Thyroid gland (tissue), 4 donors: Measurements from ENCODE around the gene FCGBP.

Experiments used
- POLR2A ChIP-seq, 2 donors: fragments of 450-650 bp; IDR thresholded peaks; one replicate each; pipeline ENCODE4 v1.6.1; 2017; ENCODE audit warnings: antibody characterized with exemption in 2 of 2, mild to moderate bottlenecking in 2 of 2, moderate library complexity in 1 of 2
- TF ChIP-seq, protein P1 (sequence below), 6 experiments: fragments of 200-600 bp in 3 of 6; fragments of 450-650 bp in 3 of 6; sonication (generic) in 3 of 6; IDR thresholded peaks; one replicate each; pipeline ENCODE4 v1.5.1; 2016 to 2019; ENCODE audit warnings: antibody characterized with exemption in 6 of 6, mild to moderate bottlenecking in 2 of 6, inconsistent platforms in 1 of 6, moderate library complexity in 1 of 6

DNA sequence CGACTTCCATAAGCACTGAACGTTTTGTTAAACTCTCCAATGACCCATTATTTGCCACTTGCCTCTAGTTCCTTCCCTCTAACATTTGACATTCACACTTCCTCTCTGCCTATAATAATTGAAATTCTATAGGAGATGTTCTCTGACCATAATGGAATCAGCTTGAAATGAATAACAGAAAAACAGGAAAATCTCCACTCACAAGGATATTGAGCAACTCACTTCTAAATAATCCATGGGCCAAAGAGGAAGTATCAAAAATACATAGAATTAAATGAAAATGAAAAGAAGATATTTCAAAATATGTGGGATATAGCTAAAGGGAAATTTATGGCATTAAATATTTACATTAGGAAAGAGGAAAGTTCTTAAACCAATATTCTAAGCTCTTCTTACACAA is 3.4 kb upstream of the FCGBP start:
- TF ChIP-seq, protein P1, sequence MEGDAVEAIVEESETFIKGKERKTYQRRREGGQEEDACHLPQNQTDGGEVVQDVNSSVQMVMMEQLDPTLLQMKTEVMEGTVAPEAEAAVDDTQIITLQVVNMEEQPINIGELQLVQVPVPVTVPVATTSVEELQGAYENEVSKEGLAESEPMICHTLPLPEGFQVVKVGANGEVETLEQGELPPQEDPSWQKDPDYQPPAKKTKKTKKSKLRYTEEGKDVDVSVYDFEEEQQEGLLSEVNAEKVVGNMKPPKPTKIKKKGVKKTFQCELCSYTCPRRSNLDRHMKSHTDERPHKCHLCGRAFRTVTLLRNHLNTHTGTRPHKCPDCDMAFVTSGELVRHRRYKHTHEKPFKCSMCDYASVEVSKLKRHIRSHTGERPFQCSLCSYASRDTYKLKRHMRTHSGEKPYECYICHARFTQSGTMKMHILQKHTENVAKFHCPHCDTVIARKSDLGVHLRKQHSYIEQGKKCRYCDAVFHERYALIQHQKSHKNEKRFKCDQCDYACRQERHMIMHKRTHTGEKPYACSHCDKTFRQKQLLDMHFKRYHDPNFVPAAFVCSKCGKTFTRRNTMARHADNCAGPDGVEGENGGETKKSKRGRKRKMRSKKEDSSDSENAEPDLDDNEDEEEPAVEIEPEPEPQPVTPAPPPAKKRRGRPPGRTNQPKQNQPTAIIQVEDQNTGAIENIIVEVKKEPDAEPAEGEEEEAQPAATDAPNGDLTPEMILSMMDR (IDR thresholded peaks at IDR 0.05): no peak
- TF ChIP-seq POLR2A (IDR thresholded peaks at IDR 0.05): no peak
